GM19099 (cell line): ENCODE measurements around the gene RBMS3.

Experiments used
- POLR2A ChIP-seq: IDR thresholded peaks from 3 replicates; pipeline ENCODE4 v1.6.1; 2011; ENCODE audit warnings: low read depth; ENCODE audit not compliant: insufficient read length; ENCODE audit errors: extremely low read depth

RBMS3 gene

DNA sequence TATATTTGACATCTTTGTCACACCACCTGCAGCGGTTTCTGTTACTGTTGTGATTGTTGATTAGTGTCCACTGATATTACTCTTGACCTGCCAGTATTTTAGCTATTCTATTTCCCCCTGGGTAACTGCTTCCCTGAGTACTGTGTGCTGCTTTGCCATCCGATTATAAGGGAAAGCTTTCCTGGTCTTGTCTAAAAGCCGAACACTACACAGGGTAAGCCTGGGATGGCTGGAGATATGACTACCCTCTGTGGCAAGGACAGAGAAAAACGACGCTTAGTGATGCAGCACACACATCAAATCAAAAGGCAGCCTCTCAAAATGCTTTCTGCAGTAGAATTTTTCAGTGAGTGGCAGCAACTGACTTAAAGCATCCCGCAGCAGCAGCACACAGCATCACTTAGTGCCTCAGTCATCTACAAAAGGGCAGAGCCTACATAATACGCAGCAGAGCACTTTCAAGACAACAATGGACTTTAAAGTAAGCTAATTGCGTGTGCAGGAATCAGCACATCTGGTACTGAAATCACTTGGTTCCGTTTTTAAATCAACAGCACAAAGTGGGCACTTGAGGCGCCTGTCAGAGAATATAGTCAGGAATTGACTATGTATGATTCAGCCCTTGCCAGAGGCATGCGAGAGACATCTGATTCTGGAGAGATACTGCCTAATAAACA is 669.2 kb downstream of the RBMS3 start:
- no peak for TF ChIP-seq POLR2A

DNA sequence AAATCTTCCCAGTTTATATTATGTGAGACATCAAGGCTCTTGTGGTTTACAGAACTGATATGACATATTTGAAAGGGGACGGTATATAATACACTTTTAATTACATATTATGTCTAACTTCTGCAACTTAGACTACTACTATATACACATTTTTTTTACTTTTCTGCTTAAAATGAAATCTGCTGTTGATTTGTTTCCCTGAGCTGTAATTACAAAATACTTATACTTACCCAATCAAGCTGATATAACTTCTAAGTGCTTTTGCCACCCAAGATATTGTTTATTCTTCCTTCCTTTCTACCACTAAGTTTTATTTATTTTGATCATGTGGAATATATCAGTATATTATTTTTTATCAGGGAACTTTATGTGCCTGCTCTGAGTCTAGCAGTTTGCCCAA is 671.6 kb downstream of the RBMS3 start:
- no peak for TF ChIP-seq POLR2A

GRCh38 chr3:29955413-29955812 is 674.5 kb downstream of the RBMS3 start:
- TF ChIP-seq POLR2A, result no peak

DNA sequence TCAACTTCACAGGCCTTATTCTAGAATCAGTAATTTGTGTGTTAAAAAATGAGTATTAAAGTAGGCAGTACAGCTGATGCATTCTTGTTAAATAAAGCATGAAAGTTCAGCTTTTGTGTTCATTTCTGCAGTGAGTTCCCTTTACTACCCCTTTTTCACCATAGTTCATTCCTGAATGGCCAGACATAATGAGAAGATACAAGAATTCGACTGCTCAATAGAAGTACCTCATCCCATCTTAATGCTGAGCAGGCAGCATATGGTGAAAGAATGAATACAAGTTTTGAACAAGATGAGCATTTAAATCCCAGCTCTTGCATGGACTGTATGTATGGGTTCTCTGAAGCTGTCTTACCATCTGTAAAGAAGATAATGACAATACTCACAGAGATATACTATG is 677.9 kb downstream of the RBMS3 start:
- no peak for TF ChIP-seq POLR2A

DNA sequence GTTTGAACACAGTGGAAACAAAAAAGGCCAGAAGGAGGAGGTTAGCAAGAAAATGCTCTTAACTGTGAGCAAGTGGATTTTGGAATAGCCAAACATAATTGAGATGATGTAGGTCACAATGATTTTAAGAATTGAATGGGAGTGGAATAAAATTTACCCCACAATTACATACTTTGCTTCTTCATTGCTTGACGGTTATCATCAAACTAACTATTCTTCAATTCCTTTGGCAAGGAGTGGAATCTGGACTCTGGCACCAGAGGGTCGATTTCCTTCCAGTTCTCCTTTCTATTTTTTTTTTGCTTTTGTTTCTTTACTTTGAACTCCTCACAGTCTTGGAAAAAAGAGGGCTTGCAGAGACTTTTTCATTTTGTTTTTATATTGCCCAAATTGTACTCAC is 691.0 kb downstream of the RBMS3 start:
- TF ChIP-seq POLR2A, result no peak

DNA sequence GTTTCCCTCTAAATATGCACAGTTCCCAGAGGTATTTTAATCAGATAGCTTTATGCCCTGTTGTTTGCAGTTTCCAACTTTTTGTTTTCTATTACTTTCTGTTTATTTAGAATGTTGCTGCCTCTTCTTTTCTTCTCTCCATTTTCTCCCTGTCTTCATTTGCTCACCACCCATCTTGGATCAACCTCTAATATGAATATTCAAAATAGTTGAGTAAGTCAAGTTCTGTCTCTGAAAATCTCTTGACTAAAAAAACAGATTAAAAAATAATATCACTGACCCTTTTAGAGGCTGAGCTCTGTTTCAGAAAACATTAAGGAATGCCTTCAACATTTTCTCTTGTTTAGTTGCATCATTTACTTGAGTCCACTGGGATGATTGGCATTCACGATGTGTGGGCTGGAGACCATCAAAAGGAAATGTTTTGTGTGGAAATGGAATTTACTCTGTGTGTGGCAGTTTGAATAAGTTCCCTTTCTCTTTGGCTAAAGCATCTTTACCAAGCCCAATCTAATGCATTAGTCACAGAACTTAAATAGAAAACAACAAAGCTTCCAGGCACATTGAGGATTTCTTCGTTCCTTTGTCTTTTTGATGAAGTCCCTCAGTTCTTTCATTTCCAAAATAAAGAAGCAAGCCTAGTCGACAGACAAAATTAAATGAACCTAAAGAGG is 691.6 kb downstream of the RBMS3 start:
- TF ChIP-seq POLR2A, result no peak

DNA sequence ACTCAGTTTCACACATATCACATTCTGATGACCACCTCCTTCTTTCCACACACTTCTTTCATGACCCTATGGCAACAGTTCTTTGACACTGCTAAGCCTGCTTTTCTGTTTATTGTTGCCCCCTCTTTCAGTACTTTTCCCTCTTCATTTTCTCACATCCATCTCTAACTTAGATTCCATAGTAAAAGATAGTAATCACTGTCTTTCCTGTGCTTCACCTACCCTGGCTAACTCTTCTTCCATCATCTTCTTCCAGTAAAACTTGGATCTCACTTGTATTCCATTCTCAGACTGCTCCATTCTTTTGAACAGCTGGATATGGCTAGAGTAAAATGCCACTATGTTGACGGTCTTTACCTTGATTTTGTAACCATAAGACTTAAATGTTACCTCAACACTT is 692.9 kb downstream of the RBMS3 start:
- TF ChIP-seq POLR2A, result no peak

DNA sequence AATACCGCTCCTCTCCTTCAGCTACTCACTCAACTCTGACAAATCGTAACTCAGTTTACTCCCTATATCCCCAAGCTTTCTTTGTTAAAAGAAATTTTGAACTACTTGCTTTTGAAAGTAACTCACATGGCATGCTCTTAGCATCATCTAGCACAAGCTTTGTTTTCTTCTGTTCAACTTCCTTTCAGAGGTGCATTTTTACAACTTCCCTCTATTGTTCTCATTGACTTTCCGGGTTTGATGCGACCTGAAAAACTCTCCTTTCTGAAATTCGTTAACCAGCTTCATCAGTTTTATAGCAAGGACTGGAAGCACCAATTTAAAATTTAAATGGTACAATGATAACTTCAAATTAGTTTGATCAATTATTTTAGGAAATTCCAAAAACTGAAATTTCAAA is 696.0 kb downstream of the RBMS3 start:
- TF ChIP-seq POLR2A, result no peak

GRCh38 chr3:29977360-29977759 is 696.5 kb downstream of the RBMS3 start:
- TF ChIP-seq POLR2A, result no peak

GRCh38 chr3:29978036-29978435 is 697.2 kb downstream of the RBMS3 start:
- TF ChIP-seq POLR2A, result no peak

DNA sequence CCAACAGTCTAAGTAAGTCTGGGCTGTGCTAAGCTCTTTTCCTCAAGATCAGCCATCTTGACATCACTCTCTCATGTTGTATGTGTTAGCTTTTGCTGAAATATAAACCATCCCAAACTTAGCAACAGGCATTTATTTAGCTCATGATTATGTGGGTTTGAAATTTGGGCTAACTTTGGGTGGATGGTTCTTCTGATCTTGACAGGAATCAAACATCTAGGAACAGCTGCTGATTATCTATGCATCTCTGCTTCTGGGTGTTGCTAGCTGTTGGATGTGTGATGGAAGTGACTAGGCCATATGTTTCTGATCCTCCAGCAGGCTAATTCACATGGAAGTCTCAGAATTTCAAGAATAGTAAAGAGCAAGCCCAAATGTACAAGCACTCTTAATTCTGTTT is 710.3 kb downstream of the RBMS3 start:
- no peak for TF ChIP-seq POLR2A

DNA sequence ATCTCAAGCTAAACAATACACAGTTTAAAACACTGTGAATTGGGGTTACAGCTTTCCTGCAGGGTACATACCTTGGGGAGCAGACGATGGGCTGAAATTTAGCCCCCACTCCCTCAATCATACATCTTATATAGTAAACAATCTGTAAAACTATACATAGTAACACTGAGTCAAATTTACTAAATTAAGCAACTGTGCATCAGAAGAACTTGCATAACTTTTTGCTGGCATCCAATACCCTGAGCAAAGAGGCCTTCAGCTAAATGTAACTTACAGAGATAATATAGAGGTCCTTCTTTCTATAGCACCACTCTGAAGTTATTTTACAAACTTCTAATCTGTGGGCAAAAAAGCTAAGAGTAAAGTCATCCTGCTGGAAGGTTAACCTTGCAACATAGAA is 721.9 kb downstream of the RBMS3 start:
- no peak for TF ChIP-seq POLR2A

DNA sequence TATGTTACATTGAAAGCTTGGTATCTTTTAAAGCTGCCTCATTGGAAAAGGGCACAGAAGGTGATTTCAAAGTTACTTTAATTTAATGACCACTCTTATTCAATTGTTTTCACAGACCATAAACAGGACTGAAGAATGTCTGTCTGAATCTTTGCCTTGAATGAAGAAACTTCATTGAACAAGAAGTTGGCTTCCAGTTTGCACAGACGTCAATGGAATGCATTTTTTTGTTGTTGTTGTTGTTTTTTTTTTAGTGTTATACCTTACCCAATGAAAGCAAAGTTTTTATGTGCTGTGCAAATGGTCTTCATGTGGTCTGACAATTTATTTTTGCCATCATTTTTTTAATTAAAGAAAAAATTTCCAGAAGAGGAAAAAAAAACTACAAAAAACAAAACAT is 722.9 kb downstream of the RBMS3 start:
- no peak for TF ChIP-seq POLR2A

DNA sequence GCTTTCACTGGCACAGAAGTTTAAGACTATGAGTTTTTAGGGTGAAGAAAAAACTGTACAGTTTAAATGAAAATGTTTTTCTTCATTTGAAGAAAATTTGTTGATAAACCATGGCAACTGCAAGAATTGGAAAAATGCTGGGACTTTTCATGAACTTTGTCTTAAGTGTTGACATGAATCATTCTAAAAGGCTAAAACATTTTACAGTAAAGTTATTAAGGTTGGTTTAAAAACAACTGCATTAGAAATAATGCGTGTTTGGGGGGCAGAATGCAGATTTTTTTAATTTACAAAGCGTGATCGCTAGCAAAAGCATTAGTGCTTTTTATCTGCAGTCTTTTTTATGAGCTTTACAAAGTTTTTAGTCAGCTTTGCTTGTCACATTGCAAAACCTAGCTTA is 723.6 kb downstream of the RBMS3 start:
- no peak for TF ChIP-seq POLR2A

DNA sequence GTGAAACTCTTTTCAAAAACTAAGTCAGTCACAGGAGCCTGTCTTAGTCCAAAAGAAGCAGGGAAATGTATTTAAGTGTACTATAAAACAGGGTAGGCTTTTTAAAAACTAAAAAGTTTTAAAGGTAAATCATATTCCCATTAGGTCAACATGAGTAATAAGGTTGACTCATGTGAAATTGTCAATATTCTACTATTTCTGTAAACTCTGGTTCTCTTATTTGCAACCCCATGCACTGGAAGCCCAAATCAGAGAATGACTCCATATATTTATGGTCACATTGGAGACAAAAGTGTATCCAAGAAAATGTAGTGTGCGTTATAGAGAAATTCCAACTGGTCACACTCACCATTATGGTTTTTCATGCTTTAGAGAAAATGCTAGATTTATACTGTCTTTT is 725.2 kb downstream of the RBMS3 start:
- no peak for TF ChIP-seq POLR2A

DNA sequence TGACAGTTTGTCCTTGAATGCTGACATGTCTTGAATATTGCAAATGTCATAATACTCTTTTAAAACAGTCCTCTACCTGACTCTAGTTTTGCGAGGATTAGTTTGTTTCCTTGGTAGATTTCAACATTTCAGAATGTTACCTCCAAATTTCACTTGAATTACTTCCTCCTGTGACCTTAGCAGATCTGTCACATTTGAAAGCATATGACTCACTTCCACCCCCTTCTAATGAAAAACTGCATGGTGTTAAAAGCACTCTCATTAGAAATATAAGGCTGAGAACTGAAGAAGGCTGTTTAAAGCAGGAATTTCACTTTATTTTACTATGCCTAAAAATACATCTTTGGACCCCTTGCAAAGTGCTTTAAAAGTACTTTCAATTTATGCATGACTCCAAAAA is 726.8 kb downstream of the RBMS3 start:
- no peak for TF ChIP-seq POLR2A
